GM06990 (cell line): Measurements from ENCODE around the gene ART4.

Source experiments
- DNase-seq: peaks from one replicate; pipeline ENCODE4 v3.0.0-alpha.2; 2011; ENCODE audit not compliant: insufficient read length; ENCODE audit errors: extremely low read depth
- H3K27me3 ChIP-seq: replicated peaks from 2 replicates; pipeline ENCODE4 v1.6.0; 2011; ENCODE audit warnings: low read length; ENCODE audit not compliant: control insufficient read depth, insufficient read depth
- H3K36me3 ChIP-seq: 2 replicates; pipeline ENCODE4 v1.5.1; 2011; ENCODE audit warnings: low read length; ENCODE audit not compliant: control insufficient read depth, insufficient read depth
- H3K4me3 ChIP-seq: replicated peaks from 2 replicates; pipeline ENCODE4 v1.5.1; 2011; ENCODE audit warnings: low read depth, mild to moderate bottlenecking, control low read depth, low read length
- CTCF ChIP-seq: IDR thresholded peaks from 2 replicates; pipeline ENCODE4 v1.5.1; 2011; ENCODE audit warnings: low read length, control low read depth, mild to moderate bottlenecking, inconsistent platforms; ENCODE audit not compliant: insufficient read depth, poor library complexity, severe bottlenecking

The ART4 gene

GRCh38 chr12:14827043-14827442 is 16.3 kb downstream of the ART4 start:
- no peaks in the 10 kb centered on the region for H3K36me3 ChIP-seq
- TF ChIP-seq CTCF, result no peak
- H3K4me3 ChIP-seq, result no peak overlapping the region
- no peaks in the 10 kb centered on the region for H3K27me3 ChIP-seq
- no peak for DNase-seq

GRCh38 chr12:14826491-14826890 is 16.8 kb downstream of the ART4 start:
- Histone ChIP-seq H3K27me3 (no peaks in the 10 kb centered on the region), H3K4me3 (no peak overlapping the region), H3K36me3 (no peaks in the 10 kb centered on the region)
- DNase-seq, result no peak
- no peak for TF ChIP-seq CTCF

- Histone ChIP-seq H3K36me3 (no peaks in the 10 kb centered on the region), H3K27me3 (no peaks in the 10 kb centered on the region), H3K4me3 (no peak overlapping the region)
- TF ChIP-seq CTCF, result no peak
- no peak for DNase-seq
These were observed 18.1 kb downstream of the ART4 start for GRCh38 chr12:14825256-14825655.

- H3K27me3 ChIP-seq, result no peaks in the 10 kb centered on the region
- TF ChIP-seq CTCF, result no peak
- H3K36me3 ChIP-seq, result no peaks in the 10 kb centered on the region
- no peak for DNase-seq
- no peak overlapping the region for H3K4me3 ChIP-seq
These were observed 19.2 kb downstream of the ART4 start for GRCh38 chr12:14824012-14824634.

GRCh38 chr12:14814014-14814413 is 29.3 kb downstream of the ART4 start, which contains the start of gene SMCO3:
Gene SMCO3, minus strand, starts transcription at chr12:14814182. Its CDS starts 7,502 bp downstream, at chr12:14806680.
- H3K36me3 ChIP-seq, result no peaks in the 10 kb centered on the region
- H3K4me3 ChIP-seq, result no peak within 1 kb of the TSS
- DNase-seq, result no peak
- no peak for TF ChIP-seq CTCF
- no peaks in the 10 kb centered on the region for H3K27me3 ChIP-seq

GRCh38 chr12:14811486-14811885 is 31.8 kb downstream of the ART4 start:
- H3K36me3 ChIP-seq, result no peaks in the 10 kb centered on the region
- TF ChIP-seq CTCF, result no peak
- no peaks in the 10 kb centered on the region for H3K27me3 ChIP-seq
- H3K4me3 ChIP-seq, result no peak overlapping the region
- no peak for DNase-seq
